Keratinocyte (primary cell): Measurements from ENCODE around the gene ARL6IP4. TPM values are rescaled to one million over a fixed set of nuclear protein-coding genes. Genes with fewer than 3 reads are reported as not detected.

ENCODE experiments used
- DNase-seq: peaks from one replicate; pipeline ENCODE4 v3.0.0-alpha.2; 2011; ENCODE audit warnings: low read depth, missing footprints, low spot score
- FAIRE-seq: peaks from 2 replicates; lab custom pipeline; 2011; peaks lifted over from hg19 to GRCh38; lab: Jason Lieb, UNC
- H2AFZ ChIP-seq: 2 replicates; pipeline ENCODE4 v1.6.0; 2012; ENCODE audit warnings: low read length, control low read depth, inconsistent platforms; ENCODE audit not compliant: control insufficient read depth
- H3K27ac ChIP-seq: 2 replicates; pipeline ENCODE4 v1.5.1; 2011; ENCODE audit warnings: low read length; ENCODE audit not compliant: control insufficient read depth, insufficient read depth
- H3K27me3 ChIP-seq: 3 replicates; pipeline ENCODE4 v1.6.0; 2011; ENCODE audit warnings: low read length; ENCODE audit not compliant: control insufficient read depth, insufficient read depth; ENCODE audit errors: extremely low read depth
- H3K36me3 ChIP-seq, 2 experiments: 2 replicates in 1 of 2; 3 replicates in 1 of 2; pipeline ENCODE4 v1.5.1; 2011; ENCODE audit warnings: low read length in 2 of 2, mild to moderate bottlenecking in 1 of 2; ENCODE audit not compliant: control insufficient read depth in 2 of 2, insufficient read depth in 2 of 2; ENCODE audit errors: extremely low read depth in 1 of 2
- H3K4me1 ChIP-seq: 3 replicates; pipeline ENCODE4 v1.5.1; 2011; ENCODE audit warnings: low read length; ENCODE audit not compliant: control insufficient read depth, insufficient read depth; ENCODE audit errors: extremely low read depth
- H3K4me2 ChIP-seq: 3 replicates; pipeline ENCODE4 v1.6.0; 2011; ENCODE audit warnings: low read depth, low read length; ENCODE audit not compliant: control insufficient read depth, insufficient read depth; ENCODE audit errors: extremely low read depth
- H3K4me3 ChIP-seq, 3 experiments: fragments of 200-600 bp in 1 of 3; sonication (generic) in 1 of 3; 2 replicates in 2 of 3; 3 replicates in 1 of 3; pipeline ENCODE4 v1.5.1; 2011 to 2016; ENCODE audit warnings: low read length in 3 of 3, mild to moderate bottlenecking in 3 of 3, control low read depth in 2 of 3, inconsistent platforms in 1 of 3, low read depth in 1 of 3, mixed read lengths in 1 of 3, mixed run types in 1 of 3, moderate library complexity in 1 of 3; ENCODE audit not compliant: control insufficient read depth in 2 of 3, insufficient read depth in 2 of 3; ENCODE audit errors: extremely low read depth in 1 of 3
- H3K79me2 ChIP-seq: 2 replicates; pipeline ENCODE4 v1.6.0; 2012; ENCODE audit warnings: low read length; ENCODE audit not compliant: control insufficient read depth, insufficient read depth
- H3K9ac ChIP-seq: 3 replicates; pipeline ENCODE4 v1.6.0; 2011; ENCODE audit warnings: low read length; ENCODE audit not compliant: control insufficient read depth, insufficient read depth; ENCODE audit errors: extremely low read depth
- H3K9me1 ChIP-seq: 3 replicates; pipeline ENCODE4 v1.6.0; 2011; ENCODE audit warnings: low read length; ENCODE audit not compliant: control insufficient read depth, insufficient read depth; ENCODE audit errors: extremely low read depth
- H3K9me3 ChIP-seq: 2 replicates; pipeline ENCODE4 v1.5.1; 2012; ENCODE audit warnings: low read depth, low read length; ENCODE audit not compliant: control insufficient read depth
- H4K20me1 ChIP-seq: 3 replicates; pipeline ENCODE4 v1.6.0; 2011; ENCODE audit warnings: low read length; ENCODE audit not compliant: control insufficient read depth, insufficient read depth; ENCODE audit errors: extremely low read depth
- EZH2 ChIP-seq: IDR thresholded peaks from one replicate; pipeline ENCODE4 v1.6.1; 2012; ENCODE audit warnings: inconsistent platforms, mild to moderate bottlenecking, low read length, moderate library complexity
- dilution Hi-C: fragments of 300-500 bp; cut with MboI; formaldehyde crosslinking; loops from one replicate; pipeline ENCODE4 v1.7.0; 2020; ENCODE audit warnings: low sequenced_read_pairs; ENCODE audit not compliant: extremely low pct_ligation_motif_present
- polyA plus RNA-seq, 5 experiments: library from polyadenylated mRNA; depleted of rRNA in 3 of 5; stranded (reverse) in 3 of 5; stranded (forward) in 1 of 5; unstranded in 1 of 5; fragments of >200 nt; gene quantifications; 1 replicate in 1 of 5; 2 replicates in 3 of 5; 3 replicates in 1 of 5; pipeline versions ENCODE4 v1.2.1 to v1.2.3, GENCODE V29; 2011 to 2012; ENCODE audit warnings: missing spikeins in 2 of 5, low read depth in 1 of 5, low replicate concordance in 1 of 5
- TF ChIP-seq, protein P1 (sequence below), 3 experiments: IDR thresholded peaks in 1 of 3; conservative IDR thresholded peaks in 1 of 3; optimal IDR thresholded peaks in 1 of 3; 2 replicates in 2 of 3; 3 replicates in 1 of 3; pipeline versions ENCODE3 to v1.5.1; 2011; ENCODE audit warnings: low read length in 3 of 3, mild to moderate bottlenecking in 3 of 3, moderate library complexity in 2 of 3, control low read depth in 1 of 3, inconsistent platforms in 1 of 3; ENCODE audit not compliant: insufficient read depth in 2 of 3; ENCODE audit errors: extremely low read depth in 1 of 3

The ARL6IP4 gene
- polyA plus RNA-seq, 1 donor (not counting 4 experiments of a cell fraction or from before 2014, with no cell fraction given): 144 TPM

DNA sequence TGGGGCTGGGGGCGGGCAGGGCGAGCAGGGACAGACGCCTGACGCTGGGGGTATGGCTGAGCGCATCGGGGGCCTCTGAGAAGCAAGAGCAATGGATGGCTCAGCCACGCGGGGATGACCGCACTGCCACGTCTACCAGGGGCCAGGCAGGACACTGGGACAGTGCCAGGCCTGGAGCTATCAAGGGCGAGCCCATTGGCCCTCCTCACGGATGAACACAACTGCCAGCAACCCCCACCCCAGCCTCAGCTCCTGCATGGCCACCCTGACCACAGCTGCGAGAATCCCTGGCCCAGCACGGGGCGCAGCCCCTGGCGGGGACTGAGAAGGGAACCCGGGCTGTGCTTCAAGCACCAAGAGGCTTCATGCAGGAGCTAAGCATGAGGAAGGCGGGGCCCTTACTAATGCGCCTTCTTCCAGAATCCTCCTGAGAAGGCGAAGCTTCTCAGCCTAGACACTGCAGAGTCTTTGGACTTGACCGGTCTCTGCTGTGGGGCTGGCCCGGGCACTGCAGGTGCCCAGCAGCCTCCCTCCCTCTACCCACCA lies 9.5 kb downstream of the ARL6IP4 start:
- no peak for TF ChIP-seq EZH2
- TF ChIP-seq, protein P1, sequence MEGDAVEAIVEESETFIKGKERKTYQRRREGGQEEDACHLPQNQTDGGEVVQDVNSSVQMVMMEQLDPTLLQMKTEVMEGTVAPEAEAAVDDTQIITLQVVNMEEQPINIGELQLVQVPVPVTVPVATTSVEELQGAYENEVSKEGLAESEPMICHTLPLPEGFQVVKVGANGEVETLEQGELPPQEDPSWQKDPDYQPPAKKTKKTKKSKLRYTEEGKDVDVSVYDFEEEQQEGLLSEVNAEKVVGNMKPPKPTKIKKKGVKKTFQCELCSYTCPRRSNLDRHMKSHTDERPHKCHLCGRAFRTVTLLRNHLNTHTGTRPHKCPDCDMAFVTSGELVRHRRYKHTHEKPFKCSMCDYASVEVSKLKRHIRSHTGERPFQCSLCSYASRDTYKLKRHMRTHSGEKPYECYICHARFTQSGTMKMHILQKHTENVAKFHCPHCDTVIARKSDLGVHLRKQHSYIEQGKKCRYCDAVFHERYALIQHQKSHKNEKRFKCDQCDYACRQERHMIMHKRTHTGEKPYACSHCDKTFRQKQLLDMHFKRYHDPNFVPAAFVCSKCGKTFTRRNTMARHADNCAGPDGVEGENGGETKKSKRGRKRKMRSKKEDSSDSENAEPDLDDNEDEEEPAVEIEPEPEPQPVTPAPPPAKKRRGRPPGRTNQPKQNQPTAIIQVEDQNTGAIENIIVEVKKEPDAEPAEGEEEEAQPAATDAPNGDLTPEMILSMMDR (optimal IDR thresholded peaks at IDR 0.05 in 1 of 3, IDR thresholded peaks at IDR 0.05 in 1 of 3, conservative IDR thresholded peaks at IDR 0.05 in 1 of 3; ENCODE audit: extremely low read depth in 1 of 3, insufficient read depth in 2 of 3, low read length in 3 of 3): no peak
- dilution Hi-C loops: no loop called here
- no peak overlapping the region for H2AFZ ChIP-seq
- no peaks in the 10 kb centered on the region for H3K4me1 ChIP-seq
- no peaks in the 10 kb centered on the region for H3K27me3 ChIP-seq
- H3K36me3 ChIP-seq: peaks cover 3 to 6% of the 10 kb centered on the region in 2 experiments
- DNase-seq (no peak), FAIRE-seq (no peak)
- no peak overlapping the region for H3K4me3 ChIP-seq
- no peak overlapping the region for H3K4me2 ChIP-seq
- H3K9me3 ChIP-seq: no peaks in the 10 kb centered on the region
- H4K20me1 ChIP-seq: no peaks in the 10 kb centered on the region
- no peak overlapping the region for H3K9ac ChIP-seq
- no peak overlapping the region for H3K27ac ChIP-seq
- H3K9me1 ChIP-seq: no peaks in the 10 kb centered on the region
- H3K79me2 ChIP-seq: no peaks in the 10 kb centered on the region

DNA sequence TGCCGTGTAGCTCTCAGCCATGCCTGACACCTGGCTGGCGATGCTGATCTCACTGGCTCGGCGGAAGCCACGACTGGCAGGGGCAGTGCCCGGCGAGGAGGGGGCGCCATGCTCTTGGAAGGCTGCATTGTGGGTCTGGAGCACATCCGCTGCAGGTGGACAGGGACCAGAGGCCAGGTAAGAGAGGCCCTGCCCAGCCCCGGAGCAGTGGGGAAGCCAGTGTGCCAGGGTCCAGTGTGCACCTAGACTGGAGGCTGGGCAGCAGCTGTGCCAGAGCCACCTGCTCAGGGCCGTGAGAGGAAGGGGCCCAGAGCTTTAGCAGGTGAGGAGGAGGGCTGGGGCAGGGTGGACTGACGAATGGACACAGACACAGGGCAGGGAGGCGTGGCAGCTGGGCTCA lies 10.1 kb downstream of the ARL6IP4 start:
- FAIRE-seq: no peak
- DNase-seq: no peak
- Histone ChIP-seq H3K4me2 (no peak overlapping the region), H3K9me3 (no peaks in the 10 kb centered on the region), H3K9me1 (no peaks in the 10 kb centered on the region), H3K4me1 (no peaks in the 10 kb centered on the region), H3K36me3 (peaks cover 3 to 6% of the 10 kb centered on the region in 2 experiments), H3K27me3 (no peaks in the 10 kb centered on the region), H2AFZ (no peak overlapping the region), H3K9ac (no peak overlapping the region), H3K4me3 (no peak overlapping the region), H3K27ac (no peak overlapping the region), H3K79me2 (no peaks in the 10 kb centered on the region), H4K20me1 (no peaks in the 10 kb centered on the region)
- dilution Hi-C loops: no loop called here
- no peak for TF ChIP-seq EZH2
- TF ChIP-seq, protein P1 (optimal IDR thresholded peaks at IDR 0.05 in 1 of 3, IDR thresholded peaks at IDR 0.05 in 1 of 3, conservative IDR thresholded peaks at IDR 0.05 in 1 of 3; ENCODE audit: extremely low read depth in 1 of 3, insufficient read depth in 2 of 3, low read length in 3 of 3): no peak
